ENCODE measurements around the gene REX1BD. TPM values are rescaled to one million over a fixed set of nuclear protein-coding genes. Genes with fewer than 3 reads are reported as not detected.

The REX1BD gene
- total RNA-seq, 1 experiment from 2014 or later: 39.9 TPM

DNA sequence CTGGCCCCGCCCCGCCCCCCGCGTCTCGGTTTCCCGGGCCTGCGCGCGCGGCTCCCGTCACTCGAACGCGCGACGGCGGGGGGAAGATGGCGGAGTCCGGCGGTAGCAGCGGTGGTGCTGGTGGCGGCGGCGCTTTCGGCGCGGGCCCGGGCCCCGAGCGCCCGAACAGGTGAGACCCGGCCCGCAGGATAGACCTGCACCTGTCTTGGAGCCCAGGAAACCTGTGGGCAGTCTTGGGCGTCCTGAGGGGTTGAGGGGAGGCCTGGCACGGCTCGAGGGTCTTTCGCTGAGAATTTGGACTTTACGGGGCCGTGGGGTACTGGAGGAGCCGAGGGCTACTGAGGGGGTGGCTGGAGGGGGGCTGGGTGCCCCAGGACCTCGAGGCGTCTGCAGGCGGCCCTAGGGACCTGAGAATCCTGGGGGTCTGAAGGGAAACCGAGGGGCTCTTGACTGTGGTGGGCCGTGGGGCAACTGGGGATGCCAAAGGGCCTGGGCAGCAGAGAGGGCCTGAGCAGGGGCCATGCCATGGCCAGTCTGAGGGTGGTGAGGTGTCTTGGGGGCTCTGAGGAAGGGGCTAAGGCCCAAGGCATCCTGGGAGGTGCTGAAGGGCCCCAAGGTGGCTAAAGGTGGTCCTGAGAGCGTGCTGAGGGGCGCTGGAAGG lies 48.5 kb downstream of the REX1BD start, which contains the start of gene KLHL26:
TSS of gene KLHL26 (plus strand) at position 60 of the 661 bp plus-strand sequence. CDS start at position 87, 27 bp downstream.
- Mint-ChIP-seq H3K9me3 (ENCODE audit: low read depth, unreplicated experiment) (no peaks in the 10 kb centered on the region), H3K27me3 (ENCODE audit: unreplicated experiment) (peaks cover 21% of the 10 kb centered on the region), H3K36me3 (ENCODE audit: insufficient read depth, unreplicated experiment) (peaks cover 23% of the 10 kb centered on the region), H3K4me1 (ENCODE audit: low read depth, unreplicated experiment) (peaks cover 19% of the 10 kb centered on the region), H3K4me3 (ENCODE audit: low read depth, unreplicated experiment) (peak within 1 kb of the TSS; percentile 77), H3K27ac (ENCODE audit: unreplicated experiment) (peak within 1 kb of the TSS; percentile 60)
- TF ChIP-seq, protein P1, sequence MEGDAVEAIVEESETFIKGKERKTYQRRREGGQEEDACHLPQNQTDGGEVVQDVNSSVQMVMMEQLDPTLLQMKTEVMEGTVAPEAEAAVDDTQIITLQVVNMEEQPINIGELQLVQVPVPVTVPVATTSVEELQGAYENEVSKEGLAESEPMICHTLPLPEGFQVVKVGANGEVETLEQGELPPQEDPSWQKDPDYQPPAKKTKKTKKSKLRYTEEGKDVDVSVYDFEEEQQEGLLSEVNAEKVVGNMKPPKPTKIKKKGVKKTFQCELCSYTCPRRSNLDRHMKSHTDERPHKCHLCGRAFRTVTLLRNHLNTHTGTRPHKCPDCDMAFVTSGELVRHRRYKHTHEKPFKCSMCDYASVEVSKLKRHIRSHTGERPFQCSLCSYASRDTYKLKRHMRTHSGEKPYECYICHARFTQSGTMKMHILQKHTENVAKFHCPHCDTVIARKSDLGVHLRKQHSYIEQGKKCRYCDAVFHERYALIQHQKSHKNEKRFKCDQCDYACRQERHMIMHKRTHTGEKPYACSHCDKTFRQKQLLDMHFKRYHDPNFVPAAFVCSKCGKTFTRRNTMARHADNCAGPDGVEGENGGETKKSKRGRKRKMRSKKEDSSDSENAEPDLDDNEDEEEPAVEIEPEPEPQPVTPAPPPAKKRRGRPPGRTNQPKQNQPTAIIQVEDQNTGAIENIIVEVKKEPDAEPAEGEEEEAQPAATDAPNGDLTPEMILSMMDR (IDR thresholded peaks at IDR 0.05; ENCODE audit: unreplicated experiment): no peak
- CTCF ChIA-PET: no interaction called here
- intact Hi-C loops (cut with micrococcal nuclease; ENCODE audit: unreplicated experiment): no loop called here
- DNase-seq: no peak
- no TSS peak for BruUV-seq (replicated peaks)

GRCh38 chr19:18637673-18638630 lies 49.4 kb downstream of the REX1BD start:
- H3K9me3 Mint-ChIP-seq (ENCODE audit: low read depth, unreplicated experiment): no peaks in the 10 kb centered on the region
- DNase-seq: peak; percentile 50
- H3K4me1 Mint-ChIP-seq (ENCODE audit: low read depth, unreplicated experiment): peaks cover 19% of the 10 kb centered on the region
- TF ChIP-seq, protein P1 (IDR thresholded peaks at IDR 0.05; ENCODE audit: unreplicated experiment): no peak
- intact Hi-C loops (cut with micrococcal nuclease; ENCODE audit: unreplicated experiment): no loop called here
- H3K4me3 Mint-ChIP-seq (ENCODE audit: low read depth, unreplicated experiment): peak overlapping the region; percentile 77
- no peak overlapping the region for H3K27ac Mint-ChIP-seq (ENCODE audit: unreplicated experiment)
- CTCF ChIA-PET: no interaction called here
- no TSS peak for BruUV-seq (replicated peaks)
- H3K27me3 Mint-ChIP-seq (ENCODE audit: unreplicated experiment): peaks cover 21% of the 10 kb centered on the region
- H3K36me3 Mint-ChIP-seq (ENCODE audit: insufficient read depth, unreplicated experiment): peaks cover 23% of the 10 kb centered on the region

DNA sequence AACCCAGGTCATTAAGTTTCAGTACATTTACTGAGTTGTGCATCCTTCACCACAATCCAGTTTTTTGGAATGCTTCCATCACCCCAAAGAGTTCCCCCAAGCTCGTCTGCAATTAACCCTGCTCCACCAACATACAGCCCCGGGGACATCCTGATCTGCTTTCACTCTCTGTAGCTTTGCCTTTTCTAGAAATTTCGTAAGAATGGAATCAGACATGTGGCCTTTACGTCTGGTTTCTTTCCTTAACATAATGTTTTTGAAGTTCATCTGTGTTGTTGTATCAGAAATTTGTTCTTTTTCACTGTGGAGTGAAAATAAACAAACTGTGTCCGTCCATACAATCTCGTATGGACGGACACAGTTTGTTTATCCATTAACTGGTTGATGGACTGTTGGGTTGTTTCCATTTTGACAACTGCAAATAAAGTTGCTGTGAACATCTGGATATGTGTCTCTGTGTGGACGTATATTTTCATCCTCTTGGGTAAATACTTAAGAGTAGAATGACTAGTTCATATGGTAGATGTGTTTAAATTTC lies 51.2 kb downstream of the REX1BD start:
- peaks cover 19% of the 10 kb centered on the region for H3K4me1 Mint-ChIP-seq (ENCODE audit: low read depth, unreplicated experiment)
- no peak overlapping the region for H3K4me3 Mint-ChIP-seq (ENCODE audit: low read depth, unreplicated experiment)
- H3K36me3 Mint-ChIP-seq (ENCODE audit: insufficient read depth, unreplicated experiment): peaks cover 23% of the 10 kb centered on the region
- intact Hi-C loops (cut with micrococcal nuclease; ENCODE audit: unreplicated experiment): no loop called here
- TSS peak; percentile 28 for BruUV-seq (replicated peaks)
- H3K9me3 Mint-ChIP-seq (ENCODE audit: low read depth, unreplicated experiment): no peaks in the 10 kb centered on the region
- DNase-seq: no peak
- peaks cover 13% of the 10 kb centered on the region for H3K27me3 Mint-ChIP-seq (ENCODE audit: unreplicated experiment)
- CTCF ChIA-PET: no interaction called here
- H3K27ac Mint-ChIP-seq (ENCODE audit: unreplicated experiment): no peak overlapping the region
- TF ChIP-seq, protein P1 (IDR thresholded peaks at IDR 0.05; ENCODE audit: unreplicated experiment): no peak

Other genes starting within 250 kb of the REX1BD start
- 27.9 and 42.0 TPM in 2 replicates for gene PGPEP1, start 248.2 kb upstream of the REX1BD start, total RNA-seq (2022)
- gene GDF15, start 202.6 kb upstream of the REX1BD start, total RNA-seq (2022): 56.6 and 80.3 TPM in 2 replicates
- gene LRRC25, start 191.2 kb upstream of the REX1BD start, total RNA-seq (2022): not detected in 2 replicates
- gene SSBP4, start 169.4 kb upstream of the REX1BD start, total RNA-seq (2022): 38.8 and 51.5 TPM in 2 replicates
- 94.9 and 114 TPM in 2 replicates for gene ISYNA1, start 150.7 kb upstream of the REX1BD start, total RNA-seq (2022)
- 11.0 and 12.5 TPM in 2 replicates for gene ELL, start 66.7 kb upstream of the REX1BD start, total RNA-seq (2022)
- 123 and 126 TPM in 2 replicates for gene FKBP8, start 45.2 kb upstream of the REX1BD start, total RNA-seq (2022)
- gene KXD1, start 30.9 kb upstream of the REX1BD start, total RNA-seq (2022): 61.0 and 61.5 TPM in 2 replicates
- gene UBA52, start 16.9 kb upstream of the REX1BD start, total RNA-seq (2022): 620 and 627 TPM in 2 replicates
- gene CRLF1, start 18.0 kb downstream of the REX1BD start, total RNA-seq (2022): 1.1 TPM in 1 of 2 replicates, not detected in the other
- gene TMEM59L, start 24.1 kb downstream of the REX1BD start, total RNA-seq (2022): 0.71 TPM in 1 of 2 replicates, not detected in the other
- gene KLHL26, start 48.2 kb downstream of the REX1BD start, total RNA-seq (2022): 7.2 and 7.5 TPM in 2 replicates
- gene CRTC1, start 94.9 kb downstream of the REX1BD start, total RNA-seq (2022): 8.5 and 9.4 TPM in 2 replicates
- gene COMP, start 202.5 kb downstream of the REX1BD start, total RNA-seq (2022): 0.12 TPM in 1 of 2 replicates, not detected in the other
- 57.1 and 62.0 TPM in 2 replicates for gene UPF1, start 243.2 kb downstream of the REX1BD start, total RNA-seq (2022)

All from Calu3 (cell line).